Femur (tissue), 1 donor: ENCODE results near the gene METTL1.
"Not testable (repeated sequence)": the region's sequence is repeated elsewhere in the genome, so short reads cannot be mapped to it uniquely, and the experiment has no call there.

Experiments used
- DNase-seq: peaks from one replicate; pipeline ENCODE4 v3.0.0-alpha.2; 2017

The METTL1 gene

DNA sequence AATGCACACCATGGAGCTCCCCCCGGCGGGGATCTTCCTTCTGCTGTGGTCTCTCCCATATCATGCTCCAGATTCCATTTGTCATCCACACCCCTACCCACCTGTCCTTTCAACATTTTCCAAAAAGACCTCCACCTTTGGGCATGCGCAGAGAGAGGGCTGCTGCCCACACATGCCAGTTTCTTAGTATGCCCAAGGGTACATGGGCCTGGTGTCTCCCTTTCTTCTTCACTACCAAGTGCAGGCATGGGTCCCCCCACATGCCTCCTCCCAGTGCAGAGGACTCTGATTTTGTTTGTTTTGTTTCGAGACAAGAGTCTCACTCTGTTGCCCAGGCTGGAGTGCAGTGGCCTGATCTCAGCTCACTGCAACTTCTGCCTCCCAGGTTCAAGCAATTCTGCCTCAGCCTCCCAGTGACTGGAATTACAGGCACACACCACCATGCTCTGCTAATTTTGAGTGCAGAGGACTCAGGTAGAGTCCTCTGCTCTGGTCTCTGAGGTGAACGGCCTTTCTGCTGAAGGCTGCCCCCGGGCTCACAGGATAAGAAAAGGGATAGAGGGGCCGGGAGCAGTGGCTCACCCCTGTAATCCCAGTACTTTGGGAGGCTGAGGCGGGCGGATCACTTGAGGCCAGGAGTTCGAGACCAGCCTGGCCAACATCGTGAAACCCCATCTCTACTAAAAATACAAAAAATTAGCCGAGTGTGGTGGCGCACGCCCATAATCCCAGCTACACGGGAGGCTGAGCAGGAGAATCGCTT lies 49.9 kb downstream of the METTL1 start:
- not testable (repeated sequence) for DNase-seq

DNA sequence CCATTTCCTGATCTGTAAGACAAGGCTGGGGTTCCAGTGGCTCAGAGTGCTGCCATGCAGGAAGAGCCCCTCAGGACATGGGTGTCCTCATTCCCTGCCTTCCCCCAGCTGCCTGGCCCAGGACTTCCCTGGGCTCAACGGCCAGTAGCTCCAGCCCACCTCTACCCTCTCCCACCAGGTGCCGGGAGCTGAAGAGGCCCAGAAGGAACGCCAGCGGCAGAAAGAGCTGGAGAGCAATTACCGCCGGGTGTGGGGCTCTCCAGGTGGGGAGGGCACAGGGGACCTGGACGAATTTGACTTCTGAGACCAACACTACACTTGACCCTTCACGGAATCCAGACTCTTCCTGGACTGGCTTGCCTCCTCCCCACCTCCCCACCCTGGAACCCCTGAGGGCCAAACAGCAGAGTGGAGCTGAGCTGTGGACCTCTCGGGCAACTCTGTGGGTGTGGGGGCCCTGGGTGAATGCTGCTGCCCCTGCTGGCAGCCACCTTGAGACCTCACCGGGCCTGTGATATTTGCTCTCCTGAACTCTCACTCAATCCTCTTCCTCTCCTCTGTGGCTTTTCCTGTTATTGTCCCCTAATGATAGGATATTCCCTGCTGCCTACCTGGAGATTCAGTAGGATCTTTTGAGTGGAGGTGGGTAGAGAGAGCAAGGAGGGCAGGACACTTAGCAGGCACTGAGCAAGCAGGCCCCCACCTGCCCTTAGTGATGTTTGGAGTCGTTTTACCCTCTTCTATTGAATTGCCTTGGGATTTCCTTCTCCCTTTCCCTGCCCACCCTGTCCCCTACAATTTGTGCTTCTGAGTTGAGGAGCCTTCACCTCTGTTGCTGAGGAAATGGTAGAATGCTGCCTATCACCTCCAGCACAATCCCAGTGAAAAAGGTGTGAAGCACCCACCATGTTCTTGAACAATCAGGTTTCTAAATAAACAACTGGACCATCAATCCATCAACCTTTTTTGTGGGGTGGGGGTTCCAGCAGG lies 51.0 kb downstream of the METTL1 start:
- no peak for DNase-seq

GRCh38 chr12:57719777-57720605 lies 51.9 kb downstream of the METTL1 start:
- DNase-seq, result no peak

- no peak for DNase-seq
Observed at GRCh38 chr12:57718641-57719528, 53.0 kb downstream of the METTL1 start.
